C4-2B (cell line): ENCODE measurements around the gene MT1HL1.

Experiments
- CTCF ChIP-seq: fragments of 450-650 bp; conservative IDR thresholded peaks from 2 replicates; pipeline ENCODE4 v1.5.1; 2017; ENCODE audit warnings: mild to moderate bottlenecking
- ZFX ChIP-seq: fragments of 450-650 bp; IDR thresholded peaks from 2 replicates; pipeline ENCODE4 v1.6.1; 2017

- no peak for TF ChIP-seq CTCF
- TF ChIP-seq ZFX, result no peak
These were observed 40.3 kb downstream of the MT1HL1 start for GRCh38 chr1:236963920-236964319.
